ENCODE data around the gene NAV2. TPM values are rescaled to one million over a fixed set of nuclear protein-coding genes. Genes with fewer than 3 reads are reported as not detected.

The NAV2 gene
- total and polyA plus RNA-seq, 4 donors: 5.0 to 250 (median 51.4) TPM

DNA sequence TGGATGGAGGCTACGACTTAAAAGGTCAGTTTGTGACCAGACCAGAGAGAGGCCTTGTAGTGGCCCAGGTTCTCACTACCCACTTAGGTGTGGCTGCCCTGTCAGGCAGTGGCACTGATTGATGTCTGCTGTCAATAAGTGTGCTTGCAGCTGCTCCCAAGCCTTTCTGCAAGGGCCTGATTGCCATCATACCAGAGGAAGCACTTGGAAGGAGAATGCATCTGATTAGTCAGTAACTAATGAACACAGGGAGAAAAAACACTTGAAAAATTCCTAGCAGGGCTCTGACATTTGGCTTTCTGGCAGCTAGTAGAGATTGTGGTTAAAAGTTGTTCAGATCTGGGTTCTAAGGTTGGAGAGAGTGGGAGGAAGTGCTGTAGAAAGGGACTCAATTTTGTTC lies 107.5 kb downstream of the NAV2 start:
- H3K27ac ChIP-seq (ENCODE audit: low read depth in 1 of 2, low read length in 2 of 2): peak overlapping the region in 1 of 2 donors; percentile 21
- H3K36me3 ChIP-seq (ENCODE audit: control insufficient read depth in 1 of 2, insufficient read depth in 2 of 2, low read length in 1 of 2): no peaks in the 10 kb centered on the region
- H3K27me3 ChIP-seq (ENCODE audit: control insufficient read depth in 1 of 2, insufficient read depth in 2 of 2, low read length in 1 of 2): no peaks in the 10 kb centered on the region
- no peak overlapping the region for H3K4me3 ChIP-seq (ENCODE audit: low read length in 2 of 2)
- H3K9me3 ChIP-seq (ENCODE audit: control insufficient read depth, low read length): no peaks in the 10 kb centered on the region
- intact Hi-C loops (cut with DNase I): no loop called here
- ATAC-seq (ENCODE audit: low FRiP score) (no peak), DNase-seq (no peak)
- peaks cover 4 to 16% of the 10 kb centered on the region in 2 donors for H3K4me1 ChIP-seq (ENCODE audit: control insufficient read depth in 1 of 2, insufficient read depth in 2 of 2, low read length in 2 of 2)
- 82 to 92% methylated on average over 1 of the region's 1 CpG for WGBS, 2 donors

DNA sequence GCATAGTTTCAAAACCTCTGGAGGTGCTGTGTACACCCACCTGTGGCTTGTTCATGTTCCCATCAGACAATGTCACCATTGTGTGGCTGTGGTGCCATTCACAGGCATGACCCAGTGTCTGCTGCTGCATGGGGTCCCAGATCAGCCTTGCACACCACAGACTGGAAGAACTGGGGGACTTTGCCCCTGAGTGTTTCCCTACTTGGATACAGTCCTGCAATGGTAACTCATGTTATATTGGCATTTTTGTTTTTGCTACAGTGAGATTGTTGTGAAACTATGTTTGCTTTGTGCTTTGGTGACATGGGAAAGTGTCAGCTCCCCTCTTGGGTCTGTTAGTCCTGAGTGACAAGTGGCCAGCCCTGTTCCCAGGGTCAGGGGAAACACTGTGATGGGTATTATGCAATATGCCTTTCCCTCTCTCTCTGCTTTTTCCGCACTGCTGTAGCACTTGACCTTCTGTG lies 108.8 kb downstream of the NAV2 start:
- ATAC-seq (ENCODE audit: low FRiP score) (no peak), DNase-seq (no peak)
- no peaks in the 10 kb centered on the region for H3K9me3 ChIP-seq (ENCODE audit: control insufficient read depth, low read length)
- H3K36me3 ChIP-seq (ENCODE audit: control insufficient read depth in 1 of 2, insufficient read depth in 2 of 2, low read length in 1 of 2): no peaks in the 10 kb centered on the region
- 75 to 90% methylated on average over 1 of the region's 1 CpG for WGBS, 2 donors
- intact Hi-C loops (cut with DNase I): no loop called here
- no peak overlapping the region for H3K4me3 ChIP-seq (ENCODE audit: low read length in 2 of 2)
- no peak overlapping the region for H3K27ac ChIP-seq (ENCODE audit: low read depth in 1 of 2, low read length in 2 of 2)
- peaks cover 6 to 10% of the 10 kb centered on the region in 2 donors for H3K4me1 ChIP-seq (ENCODE audit: control insufficient read depth in 1 of 2, insufficient read depth in 2 of 2, low read length in 2 of 2)
- H3K27me3 ChIP-seq (ENCODE audit: control insufficient read depth in 1 of 2, insufficient read depth in 2 of 2, low read length in 1 of 2): no peaks in the 10 kb centered on the region

DNA sequence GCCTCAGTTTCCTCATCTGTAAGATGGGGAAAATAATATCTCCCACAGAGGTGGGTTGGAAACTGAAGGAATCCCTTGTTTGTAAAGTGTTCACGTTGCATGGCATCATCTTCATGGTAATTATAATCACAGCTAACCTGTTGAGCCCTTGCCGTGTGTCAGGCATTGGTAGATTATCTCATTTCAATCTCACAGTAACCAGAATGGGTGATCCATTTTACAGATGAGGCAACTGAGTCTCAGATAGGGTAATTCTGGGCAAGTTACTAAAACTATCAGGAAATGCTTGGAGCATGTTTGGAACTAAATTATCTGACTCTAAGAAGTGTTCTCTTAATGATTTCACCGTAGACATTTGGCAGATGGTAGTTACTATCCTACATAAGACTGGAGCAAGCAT lies 109.4 kb downstream of the NAV2 start:
- Histone ChIP-seq H3K27me3 (ENCODE audit: control insufficient read depth in 1 of 2, insufficient read depth in 2 of 2, low read length in 1 of 2) (no peaks in the 10 kb centered on the region), H3K4me1 (ENCODE audit: control insufficient read depth in 1 of 2, insufficient read depth in 2 of 2, low read length in 2 of 2) (peaks cover 5 to 6% of the 10 kb centered on the region in 2 donors), H3K36me3 (ENCODE audit: control insufficient read depth in 1 of 2, insufficient read depth in 2 of 2, low read length in 1 of 2) (no peaks in the 10 kb centered on the region), H3K4me3 (ENCODE audit: low read length in 2 of 2) (no peak overlapping the region), H3K27ac (ENCODE audit: low read depth in 1 of 2, low read length in 2 of 2) (no peak overlapping the region), H3K9me3 (ENCODE audit: control insufficient read depth, low read length) (no peaks in the 10 kb centered on the region)
- 86 to 88% methylated on average over 3 of the region's 3 CpGs for WGBS, 2 donors
- DNase-seq (no peak), ATAC-seq (ENCODE audit: low FRiP score) (no peak)
- intact Hi-C loops (cut with DNase I): no loop called here

DNA sequence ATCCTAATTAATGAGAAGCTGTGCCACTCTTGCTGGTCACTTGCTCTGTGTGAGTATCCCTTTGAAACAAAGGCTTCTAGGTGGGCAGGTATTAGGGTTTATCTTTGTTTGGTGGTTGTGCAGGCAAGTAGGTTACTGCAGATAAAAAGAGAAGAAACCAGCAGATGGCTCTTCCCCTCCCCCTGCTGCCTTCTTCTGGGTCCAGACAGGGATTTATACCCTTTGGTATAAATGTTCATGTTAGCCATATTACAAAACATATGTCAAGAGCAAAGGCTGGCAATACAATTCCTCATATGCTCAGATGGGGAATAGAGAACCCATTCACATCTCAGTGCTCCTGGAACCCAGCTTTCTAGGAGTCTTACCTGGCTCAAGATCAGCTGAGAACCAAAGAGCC lies 109.9 kb downstream of the NAV2 start:
- no peak overlapping the region for H3K27ac ChIP-seq (ENCODE audit: low read depth in 1 of 2, low read length in 2 of 2)
- H3K9me3 ChIP-seq (ENCODE audit: control insufficient read depth, low read length): no peaks in the 10 kb centered on the region
- H3K4me1 ChIP-seq (ENCODE audit: control insufficient read depth in 1 of 2, insufficient read depth in 2 of 2, low read length in 2 of 2): peaks cover 0 to 6% of the 10 kb centered on the region in 2 donors

DNA sequence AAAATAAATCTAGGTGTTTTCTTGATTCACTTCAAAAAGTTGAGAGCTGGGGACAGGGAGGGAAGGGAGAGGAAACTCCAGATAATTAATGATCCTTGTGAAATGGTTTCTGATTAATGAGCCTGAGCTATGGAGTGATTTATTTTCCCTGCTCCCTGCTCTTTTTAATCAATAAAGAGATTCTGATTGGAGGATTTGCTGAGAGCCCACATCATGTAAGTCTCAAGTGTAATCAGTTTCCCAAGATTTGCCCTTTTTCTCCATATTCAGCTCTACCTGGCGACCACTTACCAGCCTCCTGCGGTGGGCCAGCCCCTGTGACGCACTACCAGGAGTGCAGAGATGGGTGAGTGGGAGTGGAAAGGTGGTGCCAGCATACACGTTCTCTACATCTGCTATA lies 114.0 kb downstream of the NAV2 start:
- DNase-seq: no peak
- Histone ChIP-seq H3K4me1 (ENCODE audit: control insufficient read depth in 1 of 2, insufficient read depth in 2 of 2, low read length in 2 of 2) (peaks cover 2 to 7% of the 10 kb centered on the region in 2 donors), H3K36me3 (ENCODE audit: control insufficient read depth in 1 of 2, insufficient read depth in 2 of 2, low read length in 1 of 2) (no peaks in the 10 kb centered on the region), H3K27me3 (ENCODE audit: control insufficient read depth in 1 of 2, insufficient read depth in 2 of 2, low read length in 1 of 2) (no peaks in the 10 kb centered on the region), H3K9me3 (ENCODE audit: control insufficient read depth, low read length) (no peaks in the 10 kb centered on the region), H3K4me3 (ENCODE audit: low read length in 2 of 2) (no peak overlapping the region), H3K27ac (ENCODE audit: low read depth in 1 of 2, low read length in 2 of 2) (no peak overlapping the region)
- ATAC-seq (ENCODE audit: low FRiP score): no peak
- WGBS, 2 donors: 70 to 84% methylated on average over 4 of the region's 4 CpGs
- intact Hi-C loops (cut with DNase I): no loop called here

More for the DNA sequence above, 109.9 kb downstream of the NAV2 start:
- no peak overlapping the region for H3K4me3 ChIP-seq (ENCODE audit: low read length in 2 of 2)
- H3K27me3 ChIP-seq (ENCODE audit: control insufficient read depth in 1 of 2, insufficient read depth in 2 of 2, low read length in 1 of 2): no peaks in the 10 kb centered on the region
- DNase-seq: no peak
- no peak for ATAC-seq (ENCODE audit: low FRiP score)
- intact Hi-C loops (cut with DNase I): no loop called here
- H3K36me3 ChIP-seq (ENCODE audit: control insufficient read depth in 1 of 2, insufficient read depth in 2 of 2, low read length in 1 of 2): no peaks in the 10 kb centered on the region

DNA sequence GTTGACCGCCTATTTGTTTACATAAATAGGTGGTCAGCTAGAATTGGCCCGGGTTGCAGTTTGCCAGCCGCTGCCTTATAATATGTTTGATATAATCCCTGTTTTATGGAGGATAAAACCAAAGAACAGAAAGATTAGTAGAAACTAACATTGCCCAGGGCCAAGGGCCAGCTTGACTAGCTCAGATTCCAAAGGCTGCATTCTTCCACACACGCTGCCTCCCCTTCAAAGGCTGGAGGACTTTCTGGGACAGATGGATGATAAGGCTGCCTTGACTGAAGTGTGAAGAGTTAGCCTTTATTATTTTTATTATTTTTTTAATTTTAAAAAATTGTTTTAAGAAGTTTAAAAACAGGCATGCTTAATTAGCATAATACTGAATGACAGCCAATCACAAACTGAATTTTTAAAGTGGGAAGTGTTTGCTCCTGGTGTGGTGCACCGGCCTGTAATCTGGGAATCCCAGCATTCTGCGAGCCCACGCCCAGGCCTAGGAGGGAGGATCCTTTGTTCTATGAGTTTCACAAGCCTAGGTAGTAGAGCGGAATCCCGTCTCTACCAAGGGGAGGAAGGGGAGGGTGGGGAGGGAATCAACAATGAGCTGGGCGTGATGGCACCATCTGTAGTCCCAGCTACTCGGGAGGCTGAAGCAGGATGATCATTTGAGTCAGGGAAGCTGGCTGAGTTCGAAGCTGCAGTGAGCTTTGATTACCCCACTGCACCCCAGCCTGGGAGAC lies 114.9 kb downstream of the NAV2 start:
- peaks cover 2 to 6% of the 10 kb centered on the region in 2 donors for H3K4me1 ChIP-seq (ENCODE audit: control insufficient read depth in 1 of 2, insufficient read depth in 2 of 2, low read length in 2 of 2)
- no peak for DNase-seq
- no peaks in the 10 kb centered on the region for H3K9me3 ChIP-seq (ENCODE audit: control insufficient read depth, low read length)
- 50 to 52% methylated on average over 12 of the region's 12 CpGs for WGBS, 2 donors
- H3K27ac ChIP-seq (ENCODE audit: low read depth in 1 of 2, low read length in 2 of 2): no peak overlapping the region
- intact Hi-C loops (cut with DNase I): no loop called here
- H3K27me3 ChIP-seq (ENCODE audit: control insufficient read depth in 1 of 2, insufficient read depth in 2 of 2, low read length in 1 of 2): no peaks in the 10 kb centered on the region
- no peak for ATAC-seq (ENCODE audit: low FRiP score)
- no peaks in the 10 kb centered on the region for H3K36me3 ChIP-seq (ENCODE audit: control insufficient read depth in 1 of 2, insufficient read depth in 2 of 2, low read length in 1 of 2)
- no peak overlapping the region for H3K4me3 ChIP-seq (ENCODE audit: low read length in 2 of 2)

DNA sequence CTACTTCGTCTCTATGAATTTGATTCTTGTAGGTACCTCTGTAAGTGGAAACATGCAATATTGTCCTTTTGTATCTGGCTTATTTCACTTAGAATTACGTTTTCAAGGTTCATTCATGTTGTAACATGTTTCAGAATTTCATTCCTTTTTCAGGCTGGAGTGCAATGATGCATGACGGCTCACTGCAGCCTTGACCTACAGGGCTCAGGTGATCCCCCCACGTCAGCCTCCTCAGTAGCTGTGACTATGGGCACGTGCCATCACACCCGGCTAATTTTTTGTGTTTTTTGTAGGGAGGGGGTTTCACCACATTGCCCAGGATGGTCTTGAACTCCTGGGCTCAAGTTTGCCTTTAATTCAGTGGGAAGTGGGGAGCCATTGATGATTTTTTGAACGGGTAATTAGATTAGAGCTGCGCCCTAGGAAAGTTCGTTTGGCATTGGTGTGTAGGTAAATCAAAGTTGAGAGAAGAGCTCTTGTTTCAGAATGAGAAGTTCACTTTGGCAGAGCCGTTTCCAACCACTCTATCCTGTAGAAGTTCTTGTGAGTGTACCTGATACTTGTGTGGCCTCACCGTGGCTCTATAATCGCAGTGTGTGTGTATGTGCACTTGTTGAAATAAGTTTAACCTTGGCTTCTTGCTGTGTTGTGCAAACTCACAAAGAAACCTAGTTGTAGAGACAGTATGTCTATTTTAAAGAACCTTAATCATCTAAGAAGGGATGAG lies 115.9 kb downstream of the NAV2 start:
- DNase-seq (no peak), ATAC-seq (ENCODE audit: low FRiP score) (no peak)
- WGBS, 2 donors: 67 to 79% methylated on average over 12 of the region's 12 CpGs
- intact Hi-C loops (cut with DNase I): no loop called here
- no peaks in the 10 kb centered on the region for H3K27me3 ChIP-seq (ENCODE audit: control insufficient read depth in 1 of 2, insufficient read depth in 2 of 2, low read length in 1 of 2)
- H3K9me3 ChIP-seq (ENCODE audit: control insufficient read depth, low read length): no peaks in the 10 kb centered on the region
- H3K4me3 ChIP-seq (ENCODE audit: low read length in 2 of 2): no peak overlapping the region
- peaks cover 2 to 9% of the 10 kb centered on the region in 2 donors for H3K4me1 ChIP-seq (ENCODE audit: control insufficient read depth in 1 of 2, insufficient read depth in 2 of 2, low read length in 2 of 2)
- H3K27ac ChIP-seq (ENCODE audit: low read depth in 1 of 2, low read length in 2 of 2): no peak overlapping the region
- H3K36me3 ChIP-seq (ENCODE audit: control insufficient read depth in 1 of 2, insufficient read depth in 2 of 2, low read length in 1 of 2): peaks cover 2 to 6% of the 10 kb centered on the region in 2 donors

DNA sequence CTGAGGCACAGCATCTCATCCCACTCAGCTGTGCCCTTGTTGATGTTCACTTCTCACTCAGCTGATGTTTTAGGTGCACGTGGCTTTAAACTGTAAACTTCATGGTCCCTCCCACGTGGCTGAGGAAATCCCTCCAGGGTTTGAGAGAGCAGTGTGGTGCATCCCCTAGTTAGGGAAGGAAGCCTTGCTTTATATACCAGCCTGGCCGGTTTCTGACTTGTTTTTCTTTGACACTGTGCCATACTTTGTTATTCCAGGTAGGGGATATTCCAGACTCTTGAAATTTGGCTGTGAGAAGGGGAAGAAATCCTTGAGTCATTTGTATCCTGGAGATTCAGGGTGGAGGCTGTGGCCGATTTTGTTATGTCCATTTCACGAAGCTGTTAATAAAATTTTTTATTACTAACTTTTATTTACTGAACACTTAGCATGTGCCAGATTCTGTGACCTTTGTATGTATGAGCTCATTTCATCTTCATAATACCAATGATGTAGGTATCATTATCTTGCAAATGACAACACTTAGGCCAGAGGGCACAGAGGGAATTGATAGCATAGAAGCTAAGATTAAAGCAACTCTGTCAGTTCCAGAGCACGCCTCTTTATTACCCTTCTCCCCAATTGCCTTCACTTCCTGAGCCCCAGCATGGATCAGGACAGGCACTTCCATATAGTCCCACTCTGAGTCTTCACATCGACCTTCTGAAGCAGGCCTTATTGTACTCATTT lies 116.6 kb downstream of the NAV2 start:
- no peaks in the 10 kb centered on the region for H3K27me3 ChIP-seq (ENCODE audit: control insufficient read depth in 1 of 2, insufficient read depth in 2 of 2, low read length in 1 of 2)
- H3K4me3 ChIP-seq (ENCODE audit: low read length in 2 of 2): no peak overlapping the region
- H3K36me3 ChIP-seq (ENCODE audit: control insufficient read depth in 1 of 2, insufficient read depth in 2 of 2, low read length in 1 of 2): peaks cover 7 to 10% of the 10 kb centered on the region in 2 donors
- no peak for ATAC-seq (ENCODE audit: low FRiP score)
- peaks cover 2 to 9% of the 10 kb centered on the region in 2 donors for H3K4me1 ChIP-seq (ENCODE audit: control insufficient read depth in 1 of 2, insufficient read depth in 2 of 2, low read length in 2 of 2)
- no peak overlapping the region for H3K27ac ChIP-seq (ENCODE audit: low read depth in 1 of 2, low read length in 2 of 2)
- intact Hi-C loops (cut with DNase I): no loop called here
- H3K9me3 ChIP-seq (ENCODE audit: control insufficient read depth, low read length): no peaks in the 10 kb centered on the region
- DNase-seq: no peak
- 32 to 40% methylated on average over 7 of the region's 7 CpGs for WGBS, 2 donors
